Activated CD8-positive, alpha-beta T cell treated with anti-CD3 and anti-CD28 coated beads for 36 hours (primary cell): ENCODE measurements around the gene KRI1. TPM values are rescaled to one million over a fixed set of nuclear protein-coding genes. Genes with fewer than 3 reads are reported as not detected.

Experiments
- ATAC-seq: fragments of 200-7000 bp; cut with Tn5 transposase; one replicate; pipeline ENCODE4 v1.10.0; 2021; ENCODE audit warnings: mild to moderate bottlenecking, moderate library complexity
- CTCF ChIA-PET: fragments of 350-600 bp; sonication (Branson Sonifier 250); formaldehyde crosslinking; loops from one replicate; lab custom pipeline; 2021; ENCODE audit warnings: antibody characterized with exemption; lab: Charles Lee
- POLR2A ChIA-PET: fragments of 350-600 bp; sonication (Branson Sonifier 250); formaldehyde crosslinking; loops from one replicate; lab custom pipeline; 2021; ENCODE audit warnings: antibody characterized with exemption; lab: Charles Lee
- DNase-seq: peaks from one replicate; pipeline ENCODE4 v3.0.0-alpha.2; 2020
- H3K27ac Mint-ChIP-seq: one replicate; pipeline ENCODE4 v1.8.0; 2021; ENCODE audit warnings: mild to moderate bottlenecking, mixed read lengths
- H3K27me3 Mint-ChIP-seq: one replicate; pipeline ENCODE4 v1.8.0; 2021; ENCODE audit warnings: mixed read lengths
- H3K36me3 Mint-ChIP-seq: one replicate; pipeline ENCODE4 v1.8.0; 2021; ENCODE audit warnings: low read depth, mixed read lengths
- H3K4me1 Mint-ChIP-seq: one replicate; pipeline ENCODE4 v1.8.0; 2021; ENCODE audit warnings: low read depth, mixed read lengths
- H3K4me3 Mint-ChIP-seq: one replicate; pipeline ENCODE4 v1.8.0; 2021; ENCODE audit warnings: mild to moderate bottlenecking, moderate library complexity, mixed read lengths
- H3K9me3 Mint-ChIP-seq: one replicate; pipeline ENCODE4 v1.8.0; 2021; ENCODE audit warnings: mixed read lengths
- intact Hi-C: fragments of 100-400 bp; cut with micrococcal nuclease; formaldehyde crosslinking; loops from one replicate; pipeline ENCODE4 v1.10.0; 2022
- total RNA-seq, 2 experiments: library from RNA; stranded (reverse); gene quantifications; one replicate each; pipeline ENCODE4 v1.2.3, GENCODE V29; 2021
- TF ChIP-seq, protein P1 (sequence below): fragments of 200-600 bp; IDR thresholded peaks from one replicate; pipeline ENCODE4 v1.8.0; 2022; ENCODE audit warnings: antibody characterized with exemption, mild to moderate bottlenecking

The KRI1 gene
- total RNA-seq, 2 experiments from 2014 or later = 50.0 to 58.3 TPM

- peak; percentile 100 for DNase-seq
- POLR2A ChIA-PET = interaction anchor here (0.9 to 10.6 kb wide), 10 partner anchors 12 to 164 kb away, joined by 3 to 104 read pairs (median 3); partner anchors contain the start of genes KEAP1 and S1PR5
- Mint-ChIP-seq H3K36me3 (peaks cover 26% of the 10 kb centered on the region), H3K9me3 (no peaks in the 10 kb centered on the region), H3K4me1 (peaks cover 31% of the 10 kb centered on the region), H3K27me3 (no peaks in the 10 kb centered on the region), H3K27ac (peak within 1 kb of the TSS; percentile 97), H3K4me3 (peak within 1 kb of the TSS; percentile 86)
- ATAC-seq = peak; percentile 67
- TF ChIP-seq, protein P1, sequence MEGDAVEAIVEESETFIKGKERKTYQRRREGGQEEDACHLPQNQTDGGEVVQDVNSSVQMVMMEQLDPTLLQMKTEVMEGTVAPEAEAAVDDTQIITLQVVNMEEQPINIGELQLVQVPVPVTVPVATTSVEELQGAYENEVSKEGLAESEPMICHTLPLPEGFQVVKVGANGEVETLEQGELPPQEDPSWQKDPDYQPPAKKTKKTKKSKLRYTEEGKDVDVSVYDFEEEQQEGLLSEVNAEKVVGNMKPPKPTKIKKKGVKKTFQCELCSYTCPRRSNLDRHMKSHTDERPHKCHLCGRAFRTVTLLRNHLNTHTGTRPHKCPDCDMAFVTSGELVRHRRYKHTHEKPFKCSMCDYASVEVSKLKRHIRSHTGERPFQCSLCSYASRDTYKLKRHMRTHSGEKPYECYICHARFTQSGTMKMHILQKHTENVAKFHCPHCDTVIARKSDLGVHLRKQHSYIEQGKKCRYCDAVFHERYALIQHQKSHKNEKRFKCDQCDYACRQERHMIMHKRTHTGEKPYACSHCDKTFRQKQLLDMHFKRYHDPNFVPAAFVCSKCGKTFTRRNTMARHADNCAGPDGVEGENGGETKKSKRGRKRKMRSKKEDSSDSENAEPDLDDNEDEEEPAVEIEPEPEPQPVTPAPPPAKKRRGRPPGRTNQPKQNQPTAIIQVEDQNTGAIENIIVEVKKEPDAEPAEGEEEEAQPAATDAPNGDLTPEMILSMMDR = no peak
- CTCF ChIA-PET = interaction anchor here (0.6 to 9.2 kb wide), 12 partner anchors 12 to 152 kb away, joined by 3 to 71 read pairs (median 6); no protein-coding TSS in a partner anchor
- intact Hi-C loops = loop anchor here (5.0 kb wide), 1 partner anchor 62 kb away; no protein-coding TSS in a partner anchor
Observed at GRCh38 chr19:10568826-10569651, 3.2 kb upstream of the KRI1 start, which contains the start of gene CDKN2D. Gene CDKN2D (minus strand): TSS chr19:10568979. CDS start chr19:10568653, 326 bp downstream.

GRCh38 chr19:10568062-10568825, 2.4 kb upstream of the KRI1 start:
- Mint-ChIP-seq H3K27ac (peak overlapping the region; percentile 92), H3K4me1 (peaks cover 31% of the 10 kb centered on the region), H3K36me3 (peaks cover 26% of the 10 kb centered on the region), H3K27me3 (no peaks in the 10 kb centered on the region), H3K4me3 (peak overlapping the region; percentile 86), H3K9me3 (no peaks in the 10 kb centered on the region)
- ChIA-PET CTCF (interaction anchor here (1.0 to 9.2 kb wide), 8 partner anchors 12 to 134 kb away, joined by 3 to 71 read pairs (median 16); partner anchors contain the start of gene QTRT1), POLR2A (interaction anchor here (0.9 to 10.6 kb wide), 15 partner anchors 9 to 134 kb away, joined by 3 to 104 read pairs (median 6); partner anchors contain the start of genes KEAP1 and QTRT1)
- ATAC-seq = peak; percentile 19
- TF ChIP-seq, protein P1 = no peak
- intact Hi-C loops = loop anchor here (5.0 kb wide), 1 partner anchor 61 kb away; no protein-coding TSS in a partner anchor
- DNase-seq = peak; percentile 81

GRCh38 chr19:10567656-10568055, 1.8 kb upstream of the KRI1 start:
- TF ChIP-seq, protein P1 = no peak
- ChIA-PET CTCF (interaction anchor here (0.8 to 9.2 kb wide), 8 partner anchors 11 to 149 kb away, joined by 3 to 71 read pairs (median 6); partner anchors contain the start of gene QTRT1), POLR2A (interaction anchor here (0.8 to 10.6 kb wide), 16 partner anchors 9 to 134 kb away, joined by 3 to 104 read pairs (median 5); partner anchors contain the start of genes KEAP1, QTRT1 and S1PR5)
- peak overlapping the region; percentile 92 for H3K27ac Mint-ChIP-seq
- no peak for ATAC-seq
- peaks cover 28% of the 10 kb centered on the region for H3K36me3 Mint-ChIP-seq
- H3K4me1 Mint-ChIP-seq = peaks cover 32% of the 10 kb centered on the region
- no peaks in the 10 kb centered on the region for H3K9me3 Mint-ChIP-seq
- peak; percentile 45 for DNase-seq
- peak overlapping the region; percentile 86 for H3K4me3 Mint-ChIP-seq
- no peaks in the 10 kb centered on the region for H3K27me3 Mint-ChIP-seq
- intact Hi-C loops = loop anchor here (5.0 kb wide), 1 partner anchor 60 kb away; no protein-coding TSS in a partner anchor

DNA sequence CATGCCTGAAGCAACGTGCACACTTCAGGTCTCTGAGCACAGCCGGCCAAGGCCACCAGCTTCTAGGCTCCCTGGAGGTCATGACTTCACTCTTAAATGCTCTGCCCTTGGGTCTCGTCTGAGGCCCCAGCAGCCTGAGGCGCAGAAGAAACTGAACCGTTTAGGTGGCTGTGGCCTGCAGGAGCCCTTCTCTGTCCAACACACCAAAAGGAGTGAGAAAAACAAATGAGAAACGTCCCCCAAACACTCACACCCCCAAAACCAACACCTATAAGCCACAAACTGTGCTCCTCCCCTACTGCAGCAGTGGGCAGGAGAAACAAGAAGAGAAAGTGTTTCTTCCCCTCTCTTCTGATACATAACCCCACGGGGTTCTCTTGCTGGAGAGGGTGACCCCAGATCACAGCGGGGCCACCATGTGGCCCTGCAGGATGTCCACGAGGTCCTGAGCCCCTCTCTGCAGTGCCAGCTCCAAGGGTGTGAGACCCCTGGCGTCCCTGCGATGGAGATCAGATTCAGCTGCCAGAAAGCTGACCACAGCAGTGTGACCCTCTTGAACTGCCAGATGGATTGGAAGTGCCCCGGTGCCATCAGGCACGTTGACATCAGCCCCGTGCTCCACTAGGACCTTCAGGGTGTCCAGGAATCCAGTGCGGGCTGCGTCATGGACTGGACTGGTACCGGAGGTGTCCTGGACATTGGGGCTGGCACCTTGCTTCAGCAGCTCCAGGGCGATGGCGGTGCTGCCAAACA, 1.0 kb upstream of the KRI1 start:
- TF ChIP-seq, protein P1 = no peak
- H3K4me1 Mint-ChIP-seq = peaks cover 30% of the 10 kb centered on the region
- no peaks in the 10 kb centered on the region for H3K9me3 Mint-ChIP-seq
- peaks cover 32% of the 10 kb centered on the region for H3K36me3 Mint-ChIP-seq
- intact Hi-C loops = loop anchor here (5.0 kb wide), 1 partner anchor 60 kb away; no protein-coding TSS in a partner anchor
- CTCF ChIA-PET = interaction anchor here (0.8 to 9.2 kb wide), 11 partner anchors 11 to 297 kb away, joined by 3 to 71 read pairs (median 4); partner anchors contain the start of gene QTRT1
- H3K27ac Mint-ChIP-seq = peak overlapping the region; percentile 92
- peak overlapping the region; percentile 86 for H3K4me3 Mint-ChIP-seq
- DNase-seq (peak; percentile 87), ATAC-seq (peak; percentile 21)
- H3K27me3 Mint-ChIP-seq = no peaks in the 10 kb centered on the region
- POLR2A ChIA-PET = interaction anchor here (0.7 to 10.6 kb wide), 20 partner anchors 8 to 296 kb away, joined by 3 to 104 read pairs (median 4); partner anchors contain the start of genes ICAM1, KEAP1, QTRT1 and S1PR5
